Measurements from ENCODE around the gene CNOT11. TPM values are rescaled to one million over a fixed set of nuclear protein-coding genes. Genes with fewer than 3 reads are reported as not detected.
"Not testable (repeated sequence)": the region's sequence is repeated elsewhere in the genome, so short reads cannot be mapped to it uniquely, and the experiment has no call there.

Gene CNOT11
- 64.9 and 68.6 TPM in 2 replicates for total RNA-seq (2014; rRNA removed; shearing (Covaris generic))

GRCh38 chr2:101252408-101253012 is at the start of gene CNOT11:
TSS of gene CNOT11 (plus strand) at chr2:101252886. CDS start at chr2:101252965, 79 bp downstream.
- peak; percentile 97 for DNase-seq (ENCODE audit: low spot score)

- peak; percentile 12 for DNase-seq (ENCODE audit: low spot score)
These were observed 48.1 kb upstream of the CNOT11 start for GRCh38 chr2:101204400-101205115.

- DNase-seq (ENCODE audit: low spot score): peak; percentile 80
These were observed 46.9 kb upstream of the CNOT11 start for GRCh38 chr2:101205521-101206479.

- DNase-seq (ENCODE audit: low spot score): no peak
These were observed 43.9 kb upstream of the CNOT11 start for GRCh38 chr2:101208830-101209229.

- DNase-seq (ENCODE audit: low spot score): no peak
These were observed 33.4 kb upstream of the CNOT11 start for GRCh38 chr2:101219246-101219645.

- DNase-seq (ENCODE audit: low spot score): not testable (repeated sequence)
These were observed 32.6 kb upstream of the CNOT11 start for GRCh38 chr2:101220091-101220490.

GRCh38 chr2:101223814-101224231 is 28.9 kb upstream of the CNOT11 start:
- DNase-seq (ENCODE audit: low spot score): no peak

GRCh38 chr2:101230541-101231001 is 22.1 kb upstream of the CNOT11 start:
- no peak for DNase-seq (ENCODE audit: low spot score)

GRCh38 chr2:101231240-101231639 is 21.4 kb upstream of the CNOT11 start:
- DNase-seq (ENCODE audit: low spot score): no peak

- no peak for DNase-seq (ENCODE audit: low spot score)
These were observed 20.6 kb upstream of the CNOT11 start for GRCh38 chr2:101231937-101232730.

GRCh38 chr2:101232770-101233169 is 19.9 kb upstream of the CNOT11 start:
- DNase-seq (ENCODE audit: low spot score): no peak

- DNase-seq (ENCODE audit: low spot score): peak; percentile 48
These were observed 18.3 kb upstream of the CNOT11 start for GRCh38 chr2:101234169-101234938.

- DNase-seq (ENCODE audit: low spot score): not testable (repeated sequence)
These were observed 16.7 kb upstream of the CNOT11 start for GRCh38 chr2:101235956-101236355.

- peak; percentile 55 for DNase-seq (ENCODE audit: low spot score)
These were observed 14.7 kb upstream of the CNOT11 start for GRCh38 chr2:101237944-101238343.

GRCh38 chr2:101238930-101239759 is 13.5 kb upstream of the CNOT11 start:
- DNase-seq (ENCODE audit: low spot score): peak; percentile 95

- DNase-seq (ENCODE audit: low spot score): not testable (repeated sequence)
These were observed 12.9 kb upstream of the CNOT11 start for GRCh38 chr2:101239760-101240118.

GRCh38 chr2:101240694-101241093 is 12.0 kb upstream of the CNOT11 start:
- DNase-seq (ENCODE audit: low spot score): peak; percentile 70

GRCh38 chr2:101241158-101241557 is 11.5 kb upstream of the CNOT11 start:
- no peak for DNase-seq (ENCODE audit: low spot score)

GRCh38 chr2:101244373-101244772 is 8.3 kb upstream of the CNOT11 start:
- peak; percentile 63 for DNase-seq (ENCODE audit: low spot score)
